HepG2 (cell line): ENCODE measurements around the gene NELL1.
"Not testable (repeated sequence)": the region's sequence is repeated elsewhere in the genome, so short reads cannot be mapped to it uniquely, and the experiment has no call there.

Experiments
- BHLHE40 ChIP-seq: IDR thresholded peaks from 2 replicates; pipeline ENCODE4 v1.6.1; 2011; ENCODE audit warnings: low read length, improper control_type of control experiment
- FOXA3 ChIP-seq: IDR thresholded peaks from 2 replicates; pipeline ENCODE4 v1.6.1; 2016; ENCODE audit warnings: missing genetic modification reagents, missing compliant biosample characterization
- NFATC3 ChIP-seq: sonication (generic); formaldehyde crosslinking; IDR thresholded peaks from 2 replicates; pipeline ENCODE4 v1.5.1; 2020; ENCODE audit warnings: mild to moderate bottlenecking, missing genetic modification reagents
- POLR2AphosphoS5 ChIP-seq: IDR thresholded peaks from 2 replicates; pipeline ENCODE4 v1.6.1; 2012; ENCODE audit warnings: low read depth, low read length
- STAG1 ChIP-seq: sonication (generic); formaldehyde crosslinking; IDR thresholded peaks from 2 replicates; pipeline ENCODE4 v1.4.0; 2020; ENCODE audit warnings: missing genetic modification reagents
- TCF7L2 ChIP-seq: IDR thresholded peaks from 2 replicates; pipeline ENCODE4 v1.6.1; 2011; ENCODE audit warnings: mild to moderate bottlenecking, low read depth, low read length, moderate library complexity
- ZNF839 ChIP-seq: sonication (generic); formaldehyde crosslinking; IDR thresholded peaks from 2 replicates; pipeline ENCODE4 v1.4.0; 2020; ENCODE audit warnings: missing genetic modification reagents, mild to moderate bottlenecking, borderline replicate concordance
- TF ChIP-seq, protein P1 (sequence below): sonication (generic); formaldehyde crosslinking; IDR thresholded peaks from 2 replicates; pipeline ENCODE4 v1.4.0; 2020; ENCODE audit warnings: missing genetic modification reagents
- TF ChIP-seq, protein P2 (sequence below): sonication (generic); formaldehyde crosslinking; IDR thresholded peaks from 2 replicates; pipeline ENCODE4 v1.5.0; 2020; ENCODE audit warnings: mild to moderate bottlenecking, missing genetic modification reagents, moderate library complexity

- TF ChIP-seq, protein P1, sequence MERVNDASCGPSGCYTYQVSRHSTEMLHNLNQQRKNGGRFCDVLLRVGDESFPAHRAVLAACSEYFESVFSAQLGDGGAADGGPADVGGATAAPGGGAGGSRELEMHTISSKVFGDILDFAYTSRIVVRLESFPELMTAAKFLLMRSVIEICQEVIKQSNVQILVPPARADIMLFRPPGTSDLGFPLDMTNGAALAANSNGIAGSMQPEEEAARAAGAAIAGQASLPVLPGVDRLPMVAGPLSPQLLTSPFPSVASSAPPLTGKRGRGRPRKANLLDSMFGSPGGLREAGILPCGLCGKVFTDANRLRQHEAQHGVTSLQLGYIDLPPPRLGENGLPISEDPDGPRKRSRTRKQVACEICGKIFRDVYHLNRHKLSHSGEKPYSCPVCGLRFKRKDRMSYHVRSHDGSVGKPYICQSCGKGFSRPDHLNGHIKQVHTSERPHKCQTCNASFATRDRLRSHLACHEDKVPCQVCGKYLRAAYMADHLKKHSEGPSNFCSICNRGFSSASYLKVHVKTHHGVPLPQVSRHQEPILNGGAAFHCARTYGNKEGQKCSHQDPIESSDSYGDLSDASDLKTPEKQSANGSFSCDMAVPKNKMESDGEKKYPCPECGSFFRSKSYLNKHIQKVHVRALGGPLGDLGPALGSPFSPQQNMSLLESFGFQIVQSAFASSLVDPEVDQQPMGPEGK (CRISPR knock-in tag): not testable (repeated sequence)
- not testable (repeated sequence) for TF ChIP-seq NFATC3 (CRISPR knock-in tag); FOXA3 (CRISPR knock-in tag); POLR2AphosphoS5; STAG1; ZNF839 (CRISPR knock-in tag); TCF7L2; BHLHE40
- TF ChIP-seq, protein P2, sequence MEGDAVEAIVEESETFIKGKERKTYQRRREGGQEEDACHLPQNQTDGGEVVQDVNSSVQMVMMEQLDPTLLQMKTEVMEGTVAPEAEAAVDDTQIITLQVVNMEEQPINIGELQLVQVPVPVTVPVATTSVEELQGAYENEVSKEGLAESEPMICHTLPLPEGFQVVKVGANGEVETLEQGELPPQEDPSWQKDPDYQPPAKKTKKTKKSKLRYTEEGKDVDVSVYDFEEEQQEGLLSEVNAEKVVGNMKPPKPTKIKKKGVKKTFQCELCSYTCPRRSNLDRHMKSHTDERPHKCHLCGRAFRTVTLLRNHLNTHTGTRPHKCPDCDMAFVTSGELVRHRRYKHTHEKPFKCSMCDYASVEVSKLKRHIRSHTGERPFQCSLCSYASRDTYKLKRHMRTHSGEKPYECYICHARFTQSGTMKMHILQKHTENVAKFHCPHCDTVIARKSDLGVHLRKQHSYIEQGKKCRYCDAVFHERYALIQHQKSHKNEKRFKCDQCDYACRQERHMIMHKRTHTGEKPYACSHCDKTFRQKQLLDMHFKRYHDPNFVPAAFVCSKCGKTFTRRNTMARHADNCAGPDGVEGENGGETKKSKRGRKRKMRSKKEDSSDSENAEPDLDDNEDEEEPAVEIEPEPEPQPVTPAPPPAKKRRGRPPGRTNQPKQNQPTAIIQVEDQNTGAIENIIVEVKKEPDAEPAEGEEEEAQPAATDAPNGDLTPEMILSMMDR (CRISPR knock-in tag): not testable (repeated sequence)
Measured at GRCh38 chr11:20862263-20862662, 192.9 kb downstream of the NELL1 start.
